SH-SY5Y (cell line): ENCODE results near the gene CSMD2.

Experiments used
- GATA2 ChIP-seq: IDR thresholded peaks from 2 replicates; pipeline ENCODE4 v1.6.1; 2011; ENCODE audit warnings: mild to moderate bottlenecking, low read depth, low read length
- GATA3 ChIP-seq: IDR thresholded peaks from 2 replicates; pipeline ENCODE4 v1.6.1; 2011; ENCODE audit warnings: low read depth, mild to moderate bottlenecking, low read length, moderate library complexity

DNA sequence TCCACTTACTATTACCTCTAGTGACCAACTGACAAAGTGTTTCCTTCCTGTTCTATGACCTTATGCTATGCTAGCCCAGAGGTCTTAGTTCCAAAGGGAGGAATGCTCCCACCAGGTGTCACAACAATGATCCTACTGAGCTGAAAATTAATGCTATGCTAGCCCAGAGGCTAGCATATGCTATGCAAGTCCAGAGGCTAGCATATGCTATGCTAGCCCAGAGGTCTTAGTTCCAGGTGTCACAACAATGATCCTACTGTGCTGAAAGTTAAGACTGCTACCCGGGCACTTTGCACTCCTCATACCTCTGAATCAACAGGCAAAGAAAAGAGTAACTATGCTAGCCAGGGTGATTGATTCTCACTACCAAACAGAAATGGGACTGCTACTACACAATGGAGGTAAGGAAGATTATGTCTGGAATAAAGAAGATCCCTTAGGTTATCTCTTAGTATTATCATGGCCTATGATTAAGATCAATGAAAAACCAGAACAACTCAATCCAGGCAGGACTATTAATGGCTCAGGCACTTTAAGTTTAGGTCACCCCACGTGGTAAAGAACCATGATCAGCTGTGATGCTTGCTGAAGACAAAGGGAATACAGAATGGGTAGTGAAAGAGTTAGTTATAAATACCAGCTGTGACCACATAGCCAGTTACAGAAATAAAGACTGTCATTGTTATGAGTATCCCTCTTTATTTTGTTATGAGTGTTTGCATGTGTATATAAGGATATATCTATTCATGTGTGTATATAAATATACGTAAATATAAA lies 114.1 kb downstream of the CSMD2 start:
- TF ChIP-seq GATA2 (no peak), GATA3 (no peak)
